ENCODE data around the gene CUEDC1.

GRCh38 chr17:57880086-57880456, 75.1 kb downstream of the CUEDC1 start:
- TF ChIP-seq, protein P1, sequence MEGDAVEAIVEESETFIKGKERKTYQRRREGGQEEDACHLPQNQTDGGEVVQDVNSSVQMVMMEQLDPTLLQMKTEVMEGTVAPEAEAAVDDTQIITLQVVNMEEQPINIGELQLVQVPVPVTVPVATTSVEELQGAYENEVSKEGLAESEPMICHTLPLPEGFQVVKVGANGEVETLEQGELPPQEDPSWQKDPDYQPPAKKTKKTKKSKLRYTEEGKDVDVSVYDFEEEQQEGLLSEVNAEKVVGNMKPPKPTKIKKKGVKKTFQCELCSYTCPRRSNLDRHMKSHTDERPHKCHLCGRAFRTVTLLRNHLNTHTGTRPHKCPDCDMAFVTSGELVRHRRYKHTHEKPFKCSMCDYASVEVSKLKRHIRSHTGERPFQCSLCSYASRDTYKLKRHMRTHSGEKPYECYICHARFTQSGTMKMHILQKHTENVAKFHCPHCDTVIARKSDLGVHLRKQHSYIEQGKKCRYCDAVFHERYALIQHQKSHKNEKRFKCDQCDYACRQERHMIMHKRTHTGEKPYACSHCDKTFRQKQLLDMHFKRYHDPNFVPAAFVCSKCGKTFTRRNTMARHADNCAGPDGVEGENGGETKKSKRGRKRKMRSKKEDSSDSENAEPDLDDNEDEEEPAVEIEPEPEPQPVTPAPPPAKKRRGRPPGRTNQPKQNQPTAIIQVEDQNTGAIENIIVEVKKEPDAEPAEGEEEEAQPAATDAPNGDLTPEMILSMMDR (IDR thresholded peaks at IDR 0.05 in 4 of 5, conservative IDR thresholded peaks at IDR 0.05 in 1 of 5) = no peak
- no peak for TF ChIP-seq POLR2A (IDR thresholded peaks at IDR 0.05)
